ENCODE results near the gene MSLN. TPM values are rescaled to one million over a fixed set of nuclear protein-coding genes. Genes with fewer than 3 reads are reported as not detected.
A peak's percentile ranks its signal among the peaks of the same experiment; 100 is the strongest.

The MSLN gene
- total RNA-seq, 1 donor from 2014 or later = 0.50 TPM

GRCh38 chr16:730666-731509 is 29.6 kb upstream of the MSLN start:
- no peak for DNase-seq (ENCODE audit: low spot score, unreplicated experiment)
- Mint-ChIP-seq H3K4me3 (ENCODE audit: low read depth) (no peak overlapping the region), H3K36me3 (ENCODE audit: insufficient read depth) (peaks cover 3% of the 10 kb centered on the region), H3K4me1 (ENCODE audit: low read depth) (no peaks in the 10 kb centered on the region), H3K27me3 (peaks cover 6% of the 10 kb centered on the region), H3K9me3 (ENCODE audit: low read depth) (no peaks in the 10 kb centered on the region), H3K27ac (no peak overlapping the region)
- no peak for TF ChIP-seq CTCF (IDR thresholded peaks at IDR 0.05; ENCODE audit: unreplicated experiment)

GRCh38 chr16:732332-732731 is 28.2 kb upstream of the MSLN start:
- Mint-ChIP-seq H3K27me3 (no peaks in the 10 kb centered on the region), H3K4me3 (ENCODE audit: low read depth) (no peak overlapping the region), H3K9me3 (ENCODE audit: low read depth) (no peaks in the 10 kb centered on the region), H3K4me1 (ENCODE audit: low read depth) (no peaks in the 10 kb centered on the region), H3K27ac (no peak overlapping the region), H3K36me3 (ENCODE audit: insufficient read depth) (peaks cover 5% of the 10 kb centered on the region)
- no peak for TF ChIP-seq CTCF (IDR thresholded peaks at IDR 0.05; ENCODE audit: unreplicated experiment)
- DNase-seq (ENCODE audit: low spot score, unreplicated experiment) = no peak

GRCh38 chr16:732936-733335 is 27.6 kb upstream of the MSLN start:
- Mint-ChIP-seq H3K27me3 (no peaks in the 10 kb centered on the region), H3K9me3 (ENCODE audit: low read depth) (no peaks in the 10 kb centered on the region), H3K4me1 (ENCODE audit: low read depth) (no peaks in the 10 kb centered on the region), H3K36me3 (ENCODE audit: insufficient read depth) (peaks cover 7% of the 10 kb centered on the region), H3K4me3 (ENCODE audit: low read depth) (no peak overlapping the region), H3K27ac (no peak overlapping the region)
- DNase-seq (ENCODE audit: low spot score, unreplicated experiment) = no peak
- TF ChIP-seq CTCF (IDR thresholded peaks at IDR 0.05; ENCODE audit: unreplicated experiment) = no peak

GRCh38 chr16:733382-734207 is 26.9 kb upstream of the MSLN start:
- Mint-ChIP-seq H3K4me1 (ENCODE audit: low read depth) (no peaks in the 10 kb centered on the region), H3K27me3 (no peaks in the 10 kb centered on the region), H3K9me3 (ENCODE audit: low read depth) (no peaks in the 10 kb centered on the region), H3K27ac (no peak overlapping the region), H3K4me3 (ENCODE audit: low read depth) (no peak overlapping the region), H3K36me3 (ENCODE audit: insufficient read depth) (peaks cover 7% of the 10 kb centered on the region)
- DNase-seq (ENCODE audit: low spot score, unreplicated experiment) = no peak
- TF ChIP-seq CTCF (IDR thresholded peaks at IDR 0.05; ENCODE audit: unreplicated experiment) = peak; percentile 33

- H3K4me1 Mint-ChIP-seq (ENCODE audit: low read depth) = no peaks in the 10 kb centered on the region
- no peak for DNase-seq (ENCODE audit: low spot score, unreplicated experiment)
- TF ChIP-seq CTCF (IDR thresholded peaks at IDR 0.05; ENCODE audit: unreplicated experiment) = no peak
- no peaks in the 10 kb centered on the region for H3K27me3 Mint-ChIP-seq
- no peak overlapping the region for H3K4me3 Mint-ChIP-seq (ENCODE audit: low read depth)
- H3K36me3 Mint-ChIP-seq (ENCODE audit: insufficient read depth) = peaks cover 7% of the 10 kb centered on the region
- no peak overlapping the region for H3K27ac Mint-ChIP-seq
- H3K9me3 Mint-ChIP-seq (ENCODE audit: low read depth) = no peaks in the 10 kb centered on the region
These were observed 26.1 kb upstream of the MSLN start for GRCh38 chr16:734208-734980.

All from progenitor cell of endocrine pancreas (in vitro differentiated cells).